ENCODE results near the gene CNP.

DNA sequence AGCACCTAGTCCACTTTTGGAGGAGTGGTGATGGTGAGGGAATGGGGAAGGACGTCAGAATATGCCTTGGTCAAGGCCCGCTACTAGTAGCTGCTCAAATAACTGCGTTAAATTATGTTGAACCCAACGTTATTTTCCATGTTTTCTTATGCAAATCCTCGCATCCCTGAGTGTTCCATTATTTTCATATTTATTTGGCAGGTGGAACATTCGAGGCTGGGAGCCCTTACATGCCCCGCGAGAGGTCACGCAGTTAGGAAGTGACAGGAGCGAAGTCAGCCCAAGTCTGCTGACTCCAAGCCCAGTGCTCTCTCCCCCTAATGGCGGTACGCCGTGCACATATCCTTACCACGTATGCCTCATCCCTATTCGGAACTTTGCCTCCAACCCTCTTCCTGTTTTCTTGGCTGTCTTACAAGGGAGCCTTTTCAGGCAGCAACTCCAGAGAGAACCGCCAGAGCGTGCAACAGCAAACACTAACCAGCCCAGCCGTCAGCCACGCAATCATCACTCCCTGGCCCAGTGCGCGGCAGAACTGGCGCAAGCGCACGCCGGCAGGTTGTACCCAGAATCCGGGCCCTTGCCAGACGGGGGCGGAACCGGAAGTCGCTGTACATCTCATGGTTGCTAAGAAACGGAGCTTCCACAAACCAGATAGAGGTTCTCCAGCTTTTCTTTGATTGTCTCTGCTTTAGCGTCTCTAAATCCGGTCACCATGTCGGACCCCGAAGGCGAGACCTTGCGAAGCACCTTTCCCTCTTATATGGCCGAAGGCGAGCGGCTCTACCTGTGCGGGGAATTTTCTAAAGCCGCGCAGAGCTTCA is 36.4 kb upstream of the CNP start, which contains the start of gene ODAD4:
- no peak for TF ChIP-seq EZH2 (IDR thresholded peaks at IDR 0.05; ENCODE audit: borderline replicate concordance, low read length)
- TF ChIP-seq, protein P1, sequence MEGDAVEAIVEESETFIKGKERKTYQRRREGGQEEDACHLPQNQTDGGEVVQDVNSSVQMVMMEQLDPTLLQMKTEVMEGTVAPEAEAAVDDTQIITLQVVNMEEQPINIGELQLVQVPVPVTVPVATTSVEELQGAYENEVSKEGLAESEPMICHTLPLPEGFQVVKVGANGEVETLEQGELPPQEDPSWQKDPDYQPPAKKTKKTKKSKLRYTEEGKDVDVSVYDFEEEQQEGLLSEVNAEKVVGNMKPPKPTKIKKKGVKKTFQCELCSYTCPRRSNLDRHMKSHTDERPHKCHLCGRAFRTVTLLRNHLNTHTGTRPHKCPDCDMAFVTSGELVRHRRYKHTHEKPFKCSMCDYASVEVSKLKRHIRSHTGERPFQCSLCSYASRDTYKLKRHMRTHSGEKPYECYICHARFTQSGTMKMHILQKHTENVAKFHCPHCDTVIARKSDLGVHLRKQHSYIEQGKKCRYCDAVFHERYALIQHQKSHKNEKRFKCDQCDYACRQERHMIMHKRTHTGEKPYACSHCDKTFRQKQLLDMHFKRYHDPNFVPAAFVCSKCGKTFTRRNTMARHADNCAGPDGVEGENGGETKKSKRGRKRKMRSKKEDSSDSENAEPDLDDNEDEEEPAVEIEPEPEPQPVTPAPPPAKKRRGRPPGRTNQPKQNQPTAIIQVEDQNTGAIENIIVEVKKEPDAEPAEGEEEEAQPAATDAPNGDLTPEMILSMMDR (conservative IDR thresholded peaks at IDR 0.05 in 1 of 2, IDR thresholded peaks at IDR 0.05 in 1 of 2; ENCODE audit: extremely low read depth in 1 of 2, insufficient read depth in 1 of 2, low read depth in 1 of 2, low read length in 2 of 2) = peak; percentile 45 to 56

Data from mammary epithelial cell (primary cell).